Brain microvascular endothelial cell (primary cell): Measurements from ENCODE around the gene RASSF3.
"Not testable (repeated sequence)": the region's sequence is repeated elsewhere in the genome, so short reads cannot be mapped to it uniquely, and the experiment has no call there.

Source experiments
- DNase-seq: peaks from one replicate; pipeline ENCODE4 v3.0.0-alpha.2; 2020
- H3K27ac ChIP-seq: fragments of 250-450 bp; sonication (Bioruptor Pico); 2 replicates; pipeline ENCODE4 v1.5.1; 2020; ENCODE audit warnings: mild to moderate bottlenecking, moderate library complexity
- H3K27me3 ChIP-seq: fragments of 250-450 bp; sonication (Bioruptor Pico); replicated peaks from 2 replicates; pipeline ENCODE4 v1.5.1; 2020; ENCODE audit warnings: mild to moderate bottlenecking
- H3K36me3 ChIP-seq: fragments of 250-450 bp; sonication (Bioruptor Pico); replicated peaks from 2 replicates; pipeline ENCODE4 v1.5.1; 2020; ENCODE audit warnings: mild to moderate bottlenecking
- H3K4me3 ChIP-seq: 2 replicates; pipeline ENCODE4 v1.5.1; 2011; ENCODE audit warnings: low read depth, mild to moderate bottlenecking, control low read depth, low read length, moderate library complexity
- in situ Hi-C: cut with HindIII; loops from 2 replicates; pipeline ENCODE4 v1.10.0; 2017; ENCODE audit warnings: low sequenced_read_pairs, low pct_ligation_motif_present
- TF ChIP-seq, protein P1 (sequence below): IDR thresholded peaks from 2 replicates; pipeline ENCODE4 v1.5.1; 2011; ENCODE audit warnings: low read depth, mild to moderate bottlenecking, moderate library complexity, low read length, control low read depth, inconsistent platforms; ENCODE audit errors: missing control alignments

Gene RASSF3

GRCh38 chr12:64611341-64612284, 1.3 kb downstream of the RASSF3 start:
- Histone ChIP-seq H3K27me3 (no peaks in the 10 kb centered on the region), H3K36me3 (no peaks in the 10 kb centered on the region), H3K27ac (no peak overlapping the region), H3K4me3 (peak overlapping the region; percentile 82)
- TF ChIP-seq, protein P1, sequence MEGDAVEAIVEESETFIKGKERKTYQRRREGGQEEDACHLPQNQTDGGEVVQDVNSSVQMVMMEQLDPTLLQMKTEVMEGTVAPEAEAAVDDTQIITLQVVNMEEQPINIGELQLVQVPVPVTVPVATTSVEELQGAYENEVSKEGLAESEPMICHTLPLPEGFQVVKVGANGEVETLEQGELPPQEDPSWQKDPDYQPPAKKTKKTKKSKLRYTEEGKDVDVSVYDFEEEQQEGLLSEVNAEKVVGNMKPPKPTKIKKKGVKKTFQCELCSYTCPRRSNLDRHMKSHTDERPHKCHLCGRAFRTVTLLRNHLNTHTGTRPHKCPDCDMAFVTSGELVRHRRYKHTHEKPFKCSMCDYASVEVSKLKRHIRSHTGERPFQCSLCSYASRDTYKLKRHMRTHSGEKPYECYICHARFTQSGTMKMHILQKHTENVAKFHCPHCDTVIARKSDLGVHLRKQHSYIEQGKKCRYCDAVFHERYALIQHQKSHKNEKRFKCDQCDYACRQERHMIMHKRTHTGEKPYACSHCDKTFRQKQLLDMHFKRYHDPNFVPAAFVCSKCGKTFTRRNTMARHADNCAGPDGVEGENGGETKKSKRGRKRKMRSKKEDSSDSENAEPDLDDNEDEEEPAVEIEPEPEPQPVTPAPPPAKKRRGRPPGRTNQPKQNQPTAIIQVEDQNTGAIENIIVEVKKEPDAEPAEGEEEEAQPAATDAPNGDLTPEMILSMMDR, result no peak
- in situ Hi-C loops, result no loop called here
- peak; percentile 9 for DNase-seq

DNA sequence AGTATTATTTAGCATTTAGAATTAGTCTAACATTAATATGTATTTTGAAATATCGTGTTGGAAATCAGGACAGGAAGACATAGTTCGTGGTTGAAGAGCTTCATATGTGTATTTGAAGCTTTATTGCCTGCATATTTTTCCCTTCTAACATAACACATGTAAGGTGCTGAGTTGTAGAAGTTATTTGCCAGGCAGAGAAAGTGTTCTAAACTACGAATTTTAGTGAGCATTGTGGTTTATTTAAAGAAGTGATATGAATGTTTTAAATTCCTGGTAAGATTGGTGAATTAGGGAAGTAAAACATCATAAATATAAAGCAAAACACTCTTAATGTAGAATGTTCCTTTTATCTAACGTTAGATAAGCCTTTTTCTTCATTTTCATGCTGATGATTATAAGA, 2.5 kb downstream of the RASSF3 start:
- Histone ChIP-seq H3K4me3 (no peak overlapping the region), H3K36me3 (no peaks in the 10 kb centered on the region), H3K27me3 (no peaks in the 10 kb centered on the region), H3K27ac (no peak overlapping the region)
- in situ Hi-C loops, result no loop called here
- DNase-seq, result no peak
- TF ChIP-seq, protein P1, result no peak

- DNase-seq, in situ Hi-C loops, H3K27me3 ChIP-seq, H3K27ac ChIP-seq, H3K4me3 ChIP-seq, H3K36me3 ChIP-seq: not testable (repeated sequence)
These were observed 3.6 kb downstream of the RASSF3 start for GRCh38 chr12:64613775-64614398.

DNA sequence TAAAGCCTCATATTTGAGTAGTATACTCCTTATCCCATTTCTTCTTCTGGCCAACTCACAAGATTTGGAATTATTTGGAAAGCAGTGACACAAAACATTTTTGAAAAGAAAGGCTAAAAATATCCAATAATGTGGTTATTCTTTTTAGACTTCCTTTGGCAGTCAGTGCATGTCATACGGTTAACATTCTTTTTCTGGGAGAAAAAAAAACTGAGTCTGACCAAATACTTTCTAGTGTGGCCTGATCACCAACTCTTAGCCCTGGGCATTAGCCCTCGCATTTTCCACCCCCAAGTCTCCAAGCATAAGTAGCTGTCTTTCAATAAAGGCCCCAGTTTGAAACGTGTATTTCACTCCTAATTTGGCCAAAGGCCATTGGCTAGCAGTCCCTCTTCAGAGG, 5.9 kb downstream of the RASSF3 start:
- H3K4me3 ChIP-seq, result no peak overlapping the region
- TF ChIP-seq, protein P1, result no peak
- H3K36me3 ChIP-seq, result no peaks in the 10 kb centered on the region
- in situ Hi-C loops, result no loop called here
- H3K27ac ChIP-seq, result no peak overlapping the region
- DNase-seq, result no peak
- H3K27me3 ChIP-seq, result no peaks in the 10 kb centered on the region

GRCh38 chr12:64618953-64619590, 8.8 kb downstream of the RASSF3 start:
- H3K27ac ChIP-seq, result no peak overlapping the region
- H3K4me3 ChIP-seq, result no peak overlapping the region
- no peaks in the 10 kb centered on the region for H3K27me3 ChIP-seq
- H3K36me3 ChIP-seq, result no peaks in the 10 kb centered on the region
- TF ChIP-seq, protein P1, result no peak
- DNase-seq, result peak; percentile 19
- in situ Hi-C loops, result no loop called here

- peak; percentile 49 for DNase-seq
- in situ Hi-C loops, result no loop called here
- peak overlapping the region; percentile 48 for H3K27ac ChIP-seq
- H3K4me3 ChIP-seq, result no peak overlapping the region
- no peaks in the 10 kb centered on the region for H3K27me3 ChIP-seq
- TF ChIP-seq, protein P1, result no peak
- H3K36me3 ChIP-seq, result no peaks in the 10 kb centered on the region
These were observed 11.1 kb downstream of the RASSF3 start for GRCh38 chr12:64621257-64621942.
